ENCODE data around the gene SLC49A3.
"Not testable (repeated sequence)": the region's sequence is repeated elsewhere in the genome, so short reads cannot be mapped to it uniquely, and the experiment has no call there.

SLC49A3 gene

GRCh38 chr4:688854-689681 lies at the start of gene SLC49A3:
Gene SLC49A3 (minus strand): TSS chr4:689151. CDS start chr4:689127, 24 bp downstream.
- no peak for DNase-seq (ENCODE audit: low read depth)

GRCh38 chr4:736561-736960 lies 47.6 kb upstream of the SLC49A3 start:
- not testable (repeated sequence) for DNase-seq (ENCODE audit: low read depth)

GRCh38 chr4:735583-735982 lies 46.6 kb upstream of the SLC49A3 start:
- DNase-seq (ENCODE audit: low read depth) = no peak

- DNase-seq (ENCODE audit: low read depth) = no peak
Observed at GRCh38 chr4:734951-735350, 46.0 kb upstream of the SLC49A3 start.

- no peak for DNase-seq (ENCODE audit: low read depth)
Observed at GRCh38 chr4:734075-734474, 45.1 kb upstream of the SLC49A3 start.

GRCh38 chr4:733631-733980 lies 44.7 kb upstream of the SLC49A3 start:
- no peak for DNase-seq (ENCODE audit: low read depth)

GRCh38 chr4:732911-733630 lies 44.1 kb upstream of the SLC49A3 start:
- no peak for DNase-seq (ENCODE audit: low read depth)

GRCh38 chr4:732486-732885 lies 43.5 kb upstream of the SLC49A3 start:
- no peak for DNase-seq (ENCODE audit: low read depth)

GRCh38 chr4:731954-732353 lies 43.0 kb upstream of the SLC49A3 start:
- DNase-seq (ENCODE audit: low read depth) = not testable (repeated sequence)

- not testable (repeated sequence) for DNase-seq (ENCODE audit: low read depth)
Observed at GRCh38 chr4:730946-731904, 42.3 kb upstream of the SLC49A3 start.

- no peak for DNase-seq (ENCODE audit: low read depth)
Observed at GRCh38 chr4:730511-730910, 41.6 kb upstream of the SLC49A3 start.

GRCh38 chr4:729336-730315 lies 40.7 kb upstream of the SLC49A3 start:
- DNase-seq (ENCODE audit: low read depth) = no peak

GRCh38 chr4:727576-727975 lies 38.6 kb upstream of the SLC49A3 start:
- no peak for DNase-seq (ENCODE audit: low read depth)

- DNase-seq (ENCODE audit: low read depth) = no peak
Observed at GRCh38 chr4:726838-727237, 37.9 kb upstream of the SLC49A3 start.

- DNase-seq (ENCODE audit: low read depth) = no peak
Observed at GRCh38 chr4:726235-726787, 37.4 kb upstream of the SLC49A3 start.

- no peak for DNase-seq (ENCODE audit: low read depth)
Observed at GRCh38 chr4:725391-726234, 36.7 kb upstream of the SLC49A3 start.

- no peak for DNase-seq (ENCODE audit: low read depth)
Observed at GRCh38 chr4:723751-724530, 35.0 kb upstream of the SLC49A3 start.

- DNase-seq (ENCODE audit: low read depth) = no peak
Observed at GRCh38 chr4:722851-723360, 34.0 kb upstream of the SLC49A3 start.
